Adrenal gland (tissue), 12 donors: ENCODE data around the gene TMEM221. TPM values are rescaled to one million over a fixed set of nuclear protein-coding genes. Genes with fewer than 3 reads are reported as not detected.
A peak's percentile ranks its signal among the peaks of the same experiment; 100 is the strongest.

Source experiments
- DNase-seq, 7 donors: peaks; one replicate each; pipeline ENCODE4 v3.0.0-alpha.2; 2019 to 2020
- H3K27ac ChIP-seq, 5 donors: fragments of 200-600 bp; sonication (generic) in 4 of 5; 1 replicate in 3 of 5; 2 replicates in 2 of 5; pipeline versions ENCODE4 v1.5.1 to v1.8.0; 2016 to 2020; ENCODE audit warnings: mild to moderate bottlenecking in 1 of 5
- H3K27me3 ChIP-seq: fragments of 200-600 bp; 2 replicates; pipeline ENCODE4 v1.8.0; 2021
- H3K36me3 ChIP-seq, 2 donors: fragments of 200-600 bp; replicated peaks in 1 of 2; 1 replicate in 1 of 2; 2 replicates in 1 of 2; pipeline versions ENCODE4 v1.5.1 to v1.8.0; 2018 to 2022
- H3K4me1 ChIP-seq, 2 donors: fragments of 200-600 bp; replicated peaks in 1 of 2; 1 replicate in 1 of 2; 2 replicates in 1 of 2; pipeline versions ENCODE4 v1.5.1 to v1.8.0; 2018 to 2021
- H3K4me3 ChIP-seq, 4 donors: fragments of 200-600 bp; sonication (generic) in 3 of 4; one replicate each; pipeline ENCODE4 v1.5.1; 2016 to 2018
- H3K9me3 ChIP-seq, 3 donors: fragments of 200-600 bp; sonication (generic) in 1 of 3; replicated peaks in 1 of 3; 1 replicate in 2 of 3; 2 replicates in 1 of 3; pipeline versions ENCODE4 v1.5.1 to v1.8.0; 2016 to 2021
- POLR2A ChIP-seq, 2 donors: fragments of 450-650 bp; IDR thresholded peaks; one replicate each; pipeline ENCODE4 v1.6.1; 2017; ENCODE audit warnings: antibody characterized with exemption in 2 of 2, mild to moderate bottlenecking in 2 of 2, moderate library complexity in 1 of 2
- WGBS, 4 donors: extraction: QIAGEN DNeasy Blood & Tissue Kit in 2 of 4; methylation state at CpG; one replicate each; pipeline versions ENCODE4 v1.1.5 to v1.1.7; 2013 to 2017; 5-methylcytosine and 5-hydroxymethylcytosine counted together
- intact Hi-C, 2 donors: fragments of 100-400 bp; cut with DNase I; formaldehyde crosslinking; loops; one replicate each; pipeline versions ENCODE4 v1.14.1 to v1.15.0; 2022 to 2023
- polyA plus RNA-seq, 3 donors: library from polyadenylated mRNA; stranded (reverse); fragments of 200-250 nt in 2 of 3; fragments of 350-450 nt in 1 of 3; fragmentation: Illumina TruSeq in 1 of 3; extraction: RNeasy Lipid Tissue Mini Kit (QIAGEN cat#74804) in 1 of 3; gene quantifications; one replicate each; pipeline ENCODE4 v1.2.3, GENCODE V29; 2013 to 2014
- total RNA-seq, 9 donors: library from RNA; depleted of rRNA in 4 of 9; stranded (reverse); fragments of >200 nt in 4 of 9; fragments of 120-200 nt in 1 of 9; fragmentation: NEBNext Ultra II Directional in 1 of 9; extraction: Animal tissue kit (Norgen Biotek cat#: 25700) in 1 of 9; gene quantifications; one replicate each; pipeline versions ENCODE4 v1.1.0 to v1.2.4, GENCODE V29; 2013 to 2023
- TF ChIP-seq, protein P1 (sequence below), 6 experiments: fragments of 450-650 bp in 4 of 6; fragments of 200-600 bp in 2 of 6; sonication (generic) in 1 of 6; IDR thresholded peaks; 1 replicate in 5 of 6; 2 replicates in 1 of 6; pipeline versions ENCODE4 v1.5.1 to v1.8.0; 2016 to 2021; ENCODE audit warnings: antibody characterized with exemption in 6 of 6, mild to moderate bottlenecking in 2 of 6, moderate library complexity in 1 of 6
- donor health status: healthy with polysubstance abuse.
- donor health status: Bipolar disorder and iron deficiency.
- donor health status: DM: yes; HTN: yes; CAD: no.
- donor health status: DM: no; HTN: no; CAD: no.
- donor health status: DM: no; HTN: no; CAD: no.
- donor health status: DM: yes; HTN: yes; CAD: no.

Gene TMEM221
- total and polyA plus RNA-seq, 12 donors = 0.22 to 8.7 (median 3.6) TPM

DNA sequence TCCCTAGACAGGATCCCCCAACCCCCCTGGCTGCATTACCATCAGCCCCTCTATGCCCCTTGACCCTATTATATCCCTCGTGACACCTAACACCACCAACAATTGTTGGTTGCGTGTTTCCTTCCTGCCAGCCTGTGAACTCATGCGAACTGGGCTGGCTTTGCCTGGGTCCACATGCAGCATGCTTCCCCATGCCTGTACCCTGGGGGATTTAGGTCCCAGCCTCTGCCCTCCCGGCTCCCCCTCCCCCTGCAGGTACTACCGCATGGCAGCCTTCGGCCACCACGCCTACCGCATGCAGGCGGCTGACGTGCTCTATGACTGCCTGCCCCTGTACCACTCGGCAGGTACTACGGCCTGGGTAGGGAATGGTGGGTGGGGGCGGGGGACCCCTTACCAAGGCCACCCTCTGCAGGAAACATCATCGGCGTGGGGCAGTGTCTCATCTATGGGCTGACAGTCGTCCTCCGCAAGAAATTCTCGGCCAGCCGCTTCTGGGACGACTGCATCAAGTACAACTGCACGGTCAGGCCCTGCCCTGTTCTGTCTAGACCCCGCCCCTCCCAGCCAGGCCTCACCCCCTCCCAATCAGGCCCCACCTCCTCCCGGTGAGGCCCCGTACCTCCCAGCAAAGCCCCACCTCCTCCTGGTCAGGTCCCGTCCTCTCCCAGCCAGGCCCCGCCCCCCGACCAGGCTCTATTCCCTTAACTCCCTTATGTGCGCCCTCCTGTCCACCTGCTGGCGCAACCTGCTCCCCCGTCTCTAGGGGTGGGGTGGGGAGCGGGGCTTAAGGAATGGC is 40.3 kb upstream of the TMEM221 start:
- TF ChIP-seq, protein P1, sequence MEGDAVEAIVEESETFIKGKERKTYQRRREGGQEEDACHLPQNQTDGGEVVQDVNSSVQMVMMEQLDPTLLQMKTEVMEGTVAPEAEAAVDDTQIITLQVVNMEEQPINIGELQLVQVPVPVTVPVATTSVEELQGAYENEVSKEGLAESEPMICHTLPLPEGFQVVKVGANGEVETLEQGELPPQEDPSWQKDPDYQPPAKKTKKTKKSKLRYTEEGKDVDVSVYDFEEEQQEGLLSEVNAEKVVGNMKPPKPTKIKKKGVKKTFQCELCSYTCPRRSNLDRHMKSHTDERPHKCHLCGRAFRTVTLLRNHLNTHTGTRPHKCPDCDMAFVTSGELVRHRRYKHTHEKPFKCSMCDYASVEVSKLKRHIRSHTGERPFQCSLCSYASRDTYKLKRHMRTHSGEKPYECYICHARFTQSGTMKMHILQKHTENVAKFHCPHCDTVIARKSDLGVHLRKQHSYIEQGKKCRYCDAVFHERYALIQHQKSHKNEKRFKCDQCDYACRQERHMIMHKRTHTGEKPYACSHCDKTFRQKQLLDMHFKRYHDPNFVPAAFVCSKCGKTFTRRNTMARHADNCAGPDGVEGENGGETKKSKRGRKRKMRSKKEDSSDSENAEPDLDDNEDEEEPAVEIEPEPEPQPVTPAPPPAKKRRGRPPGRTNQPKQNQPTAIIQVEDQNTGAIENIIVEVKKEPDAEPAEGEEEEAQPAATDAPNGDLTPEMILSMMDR (IDR thresholded peaks at IDR 0.05) = peak in 1 of 6 experiments; percentile 17
- no peak for TF ChIP-seq POLR2A (IDR thresholded peaks at IDR 0.05)
- peak overlapping the region in 2 of 5 donors; percentile 23 to 57 for H3K27ac ChIP-seq
- intact Hi-C loops = no loop called here
- peaks cover 0 to 6% of the 10 kb centered on the region in 2 donors for H3K36me3 ChIP-seq
- H3K4me3 ChIP-seq = no peak overlapping the region
- 35 to 43% (median 42%) methylated on average over 14 to 31 of the region's 31 CpGs for WGBS, 4 donors
- no peaks in the 10 kb centered on the region for H3K27me3 ChIP-seq
- no peaks in the 10 kb centered on the region for H3K9me3 ChIP-seq
- DNase-seq = peak; percentile 72 to 90 (median 74)
- H3K4me1 ChIP-seq = peaks cover 0 to 13% of the 10 kb centered on the region in 2 donors

DNA sequence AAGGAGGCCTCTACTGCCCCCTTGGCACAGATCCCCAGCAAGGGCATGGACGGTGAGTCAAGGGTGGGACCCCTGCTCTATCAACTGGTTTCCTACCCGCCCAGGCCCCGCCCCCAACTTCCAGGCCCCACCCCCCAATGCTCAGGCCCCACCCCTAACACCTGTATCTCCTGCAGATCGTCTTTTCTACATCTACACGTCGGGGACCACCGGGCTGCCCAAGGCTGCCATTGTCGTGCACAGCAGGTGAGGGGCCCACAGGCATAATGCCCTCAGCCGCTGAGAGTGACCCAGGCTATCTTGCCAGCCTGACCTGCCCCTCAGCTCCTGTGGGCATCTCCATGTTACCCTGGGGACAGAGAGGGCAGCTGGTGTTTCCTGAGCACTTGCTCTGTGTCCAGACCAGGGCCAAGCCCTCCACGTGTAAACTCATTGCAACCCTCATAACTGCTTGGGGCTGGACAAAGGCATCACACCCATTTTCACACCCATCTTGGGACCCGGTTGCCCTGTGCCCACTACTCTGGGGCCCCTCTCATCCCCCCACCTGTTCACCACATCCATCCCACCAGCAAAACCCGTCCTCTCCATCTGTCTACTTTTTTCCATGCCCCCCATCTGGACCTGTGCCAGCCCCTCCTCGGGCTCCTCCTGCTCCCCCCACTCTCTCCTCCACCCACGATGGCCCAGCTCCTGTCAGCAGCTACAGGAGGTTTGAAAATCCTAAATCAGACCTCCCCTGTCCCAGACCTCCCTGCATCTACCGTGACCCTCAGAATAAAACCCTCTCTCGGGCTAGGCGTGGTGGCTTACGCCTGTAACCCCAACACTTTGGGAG is 39.0 kb upstream of the TMEM221 start:
- Histone ChIP-seq H3K4me1 (peaks cover 0 to 13% of the 10 kb centered on the region in 2 donors), H3K9me3 (no peaks in the 10 kb centered on the region), H3K27me3 (no peaks in the 10 kb centered on the region), H3K4me3 (no peak overlapping the region), H3K36me3 (peaks cover 0 to 6% of the 10 kb centered on the region in 2 donors), H3K27ac (peak overlapping the region in 1 of 5 donors; percentile 23)
- intact Hi-C loops = no loop called here
- no peak for TF ChIP-seq POLR2A (IDR thresholded peaks at IDR 0.05)
- TF ChIP-seq, protein P1 (IDR thresholded peaks at IDR 0.05) = no peak
- 70 to 77% (median 76%) methylated on average over 13 to 18 of the region's 18 CpGs for WGBS, 4 donors
- DNase-seq = no peak

GRCh38 chr19:17486545-17487240 is 38.2 kb upstream of the TMEM221 start:
- TF ChIP-seq, protein P1 (IDR thresholded peaks at IDR 0.05) = no peak
- TF ChIP-seq POLR2A (IDR thresholded peaks at IDR 0.05) = no peak
- intact Hi-C loops = no loop called here
- Histone ChIP-seq H3K36me3 (peaks cover 0 to 6% of the 10 kb centered on the region in 2 donors), H3K27me3 (no peaks in the 10 kb centered on the region), H3K9me3 (no peaks in the 10 kb centered on the region), H3K4me3 (no peak overlapping the region), H3K4me1 (peaks cover 0 to 13% of the 10 kb centered on the region in 2 donors), H3K27ac (no peak overlapping the region)
- DNase-seq = no peak
- 96 to 97% (median 97%) methylated on average over 16 to 58 of the region's 58 CpGs for WGBS, 4 donors
